HG03064 (cell line): ENCODE data around the gene CPN2.
A peak's percentile ranks its signal among the peaks of the same experiment; 100 is the strongest.

Source experiments
- ATAC-seq: cut with Tn5 transposase; IDR thresholded peaks from one replicate; pipeline ENCODE4 v1.9.1; 2021; ENCODE audit warnings: low read depth; ENCODE audit not compliant: unreplicated experiment

The CPN2 gene

DNA sequence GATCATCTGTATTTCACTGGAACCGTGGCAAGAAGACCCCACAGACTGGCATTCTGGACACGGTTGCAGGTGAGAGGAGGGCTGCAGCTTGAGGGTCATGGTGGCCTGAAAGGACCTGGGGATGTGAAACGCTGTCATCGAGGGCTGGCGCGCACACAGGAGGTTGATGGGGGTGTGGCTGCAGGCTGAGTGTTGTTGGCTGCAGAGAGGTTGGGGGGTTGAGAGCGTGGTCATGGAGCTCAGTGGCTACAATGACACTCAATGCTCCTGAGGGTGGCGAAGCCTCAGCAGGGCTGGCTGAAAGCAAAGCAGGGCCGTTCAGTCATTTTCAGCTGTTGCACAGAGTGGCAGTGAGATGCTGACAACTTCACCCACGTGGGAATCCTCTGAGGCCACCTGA is 21.0 kb downstream of the CPN2 start:
- ATAC-seq: no peak

DNA sequence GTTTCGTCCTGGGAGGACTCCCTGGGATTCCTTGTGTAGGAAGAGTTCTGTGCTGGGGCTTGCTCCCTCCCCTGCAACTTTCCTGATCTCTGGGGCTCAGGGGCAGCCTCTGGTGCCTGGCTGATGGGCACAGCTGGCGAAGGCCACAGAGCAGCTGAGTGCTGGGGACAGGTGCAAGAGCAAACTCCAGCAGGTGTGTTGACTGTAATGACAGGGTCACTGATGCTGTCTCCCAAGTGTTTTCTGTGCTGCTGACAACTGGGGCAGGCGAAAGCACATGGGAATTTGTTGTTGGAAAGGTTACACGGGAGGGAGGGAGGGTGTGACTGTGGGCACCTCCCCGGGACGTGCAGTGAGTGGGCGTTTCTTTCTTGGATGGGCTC is 21.6 kb downstream of the CPN2 start:
- no peak for ATAC-seq

DNA sequence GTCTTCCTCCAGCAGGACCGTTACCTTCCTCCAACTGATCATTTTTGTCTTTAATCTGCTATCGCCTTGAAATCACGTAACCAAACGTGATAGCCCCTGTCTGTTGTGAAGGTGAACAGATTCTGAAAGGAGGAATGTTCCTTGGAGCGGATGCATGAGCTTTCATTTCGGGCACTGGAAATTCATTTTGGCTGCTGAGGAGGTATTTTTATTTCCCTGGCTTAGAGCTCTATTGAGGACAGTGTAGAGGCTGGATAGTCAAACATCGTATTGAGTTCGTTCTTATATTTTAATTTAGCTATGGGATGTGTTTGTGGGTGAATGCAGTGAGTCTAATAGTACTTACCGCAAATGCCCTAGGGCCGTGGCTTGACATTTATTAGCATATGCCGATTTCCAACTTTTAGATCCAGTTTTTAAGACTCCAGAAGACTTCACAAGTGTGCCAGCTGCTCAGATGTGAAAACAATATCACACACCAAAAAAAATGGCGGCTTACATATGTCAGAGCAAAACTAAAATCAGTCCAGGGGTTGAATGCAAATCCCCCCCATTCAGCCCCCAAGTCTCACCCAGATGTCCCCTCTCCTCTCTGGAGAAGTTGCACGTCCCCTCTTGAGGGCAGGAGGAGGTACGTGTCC is 22.1 kb downstream of the CPN2 start:
- ATAC-seq: no peak

GRCh38 chr3:194328053-194328657 is 23.0 kb downstream of the CPN2 start:
- no peak for ATAC-seq

DNA sequence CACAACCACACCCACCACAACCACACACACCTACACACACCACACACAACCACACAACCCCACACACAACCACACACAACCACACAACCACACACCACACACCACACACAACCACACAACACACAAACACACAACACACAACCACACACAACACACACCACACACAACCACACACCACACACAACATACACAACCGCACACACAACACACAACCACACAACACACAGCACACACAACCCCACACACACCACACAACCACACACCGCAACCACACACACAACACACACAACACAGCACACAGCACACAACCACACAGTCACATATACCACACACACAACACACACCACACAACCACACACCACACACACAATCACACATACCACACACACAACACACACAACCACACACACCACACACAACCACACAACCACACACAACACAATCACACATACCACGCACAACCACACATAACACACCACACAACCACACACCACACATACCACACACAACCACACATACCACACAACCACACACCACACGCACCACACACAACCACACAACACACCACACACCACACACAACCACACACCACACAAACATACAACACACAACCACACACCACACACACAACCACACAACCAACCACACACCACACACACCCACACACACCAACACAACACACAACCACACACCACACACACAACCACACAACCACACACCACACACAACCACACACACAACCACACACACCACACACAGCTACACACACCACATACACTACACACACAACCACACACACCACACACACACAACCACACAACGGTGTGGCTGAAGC is 23.7 kb downstream of the CPN2 start:
- ATAC-seq: no peak

GRCh38 chr3:194326968-194327217 is 24.2 kb downstream of the CPN2 start:
- no peak for ATAC-seq

DNA sequence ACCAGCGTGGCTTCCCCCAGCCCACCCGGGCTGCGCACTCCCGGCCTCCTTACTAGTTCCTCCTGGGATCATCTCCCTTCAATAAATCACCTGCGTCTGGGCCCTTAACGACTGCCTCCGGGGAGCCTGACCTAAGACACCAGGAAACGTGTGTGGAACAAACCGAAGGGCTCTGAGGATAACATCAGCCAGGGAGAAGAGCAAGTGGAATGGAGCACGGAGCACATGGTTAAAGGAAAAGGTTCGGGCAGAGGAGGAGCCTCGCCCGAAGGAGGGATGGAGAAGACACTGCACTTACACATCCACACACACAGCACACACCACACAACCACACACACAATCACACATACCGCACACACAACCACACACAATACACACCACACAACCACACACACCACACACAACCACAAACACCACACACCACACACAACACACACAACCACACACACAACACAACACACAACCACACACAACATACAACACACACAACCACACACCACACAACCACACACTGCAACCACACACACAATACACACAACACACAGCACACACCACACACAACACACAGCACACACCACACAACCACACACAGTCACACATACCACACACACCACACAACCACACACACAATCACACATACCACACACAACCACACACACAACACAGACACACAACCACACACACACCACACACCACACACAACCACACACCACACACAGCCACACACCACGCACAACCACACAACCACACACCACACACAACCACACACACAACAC is 24.7 kb downstream of the CPN2 start:
- no peak for ATAC-seq

DNA sequence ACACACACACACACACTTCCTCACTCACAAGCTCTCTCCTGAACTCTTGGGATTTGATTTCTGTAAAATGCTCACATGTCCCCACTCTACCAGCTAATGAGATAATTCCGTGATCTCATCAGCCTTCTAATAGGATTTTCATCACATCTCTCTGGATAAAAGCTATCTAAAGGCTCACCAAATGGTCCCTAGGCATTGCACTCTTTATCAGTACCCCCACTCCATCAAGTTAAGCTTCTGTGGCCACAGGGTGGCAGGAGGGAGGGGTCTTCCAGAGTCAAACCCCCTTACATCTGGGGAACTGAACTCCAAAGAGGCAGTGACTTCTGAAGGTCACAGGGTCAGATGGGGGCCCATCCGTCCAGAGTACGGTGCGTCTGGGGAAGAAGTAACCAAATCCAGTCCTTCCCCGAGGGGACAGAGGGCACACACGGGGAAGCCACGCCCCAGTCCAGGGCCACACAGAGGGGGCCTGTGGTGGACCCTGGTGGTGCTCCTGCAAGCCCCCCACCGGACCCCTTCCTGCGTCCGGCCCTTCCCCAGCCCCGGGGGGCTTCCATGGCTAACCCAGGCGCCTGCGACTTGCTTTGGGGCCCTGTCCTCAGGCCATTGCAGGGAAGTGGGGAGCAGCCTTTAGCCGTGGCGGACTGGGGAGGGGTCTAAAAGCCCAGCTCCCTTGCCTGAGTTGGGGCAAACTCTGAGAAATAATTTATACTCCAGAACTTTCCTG is 25.5 kb downstream of the CPN2 start:
- ATAC-seq: no peak

GRCh38 chr3:194324823-194325327 is 26.3 kb downstream of the CPN2 start:
- no peak for ATAC-seq

DNA sequence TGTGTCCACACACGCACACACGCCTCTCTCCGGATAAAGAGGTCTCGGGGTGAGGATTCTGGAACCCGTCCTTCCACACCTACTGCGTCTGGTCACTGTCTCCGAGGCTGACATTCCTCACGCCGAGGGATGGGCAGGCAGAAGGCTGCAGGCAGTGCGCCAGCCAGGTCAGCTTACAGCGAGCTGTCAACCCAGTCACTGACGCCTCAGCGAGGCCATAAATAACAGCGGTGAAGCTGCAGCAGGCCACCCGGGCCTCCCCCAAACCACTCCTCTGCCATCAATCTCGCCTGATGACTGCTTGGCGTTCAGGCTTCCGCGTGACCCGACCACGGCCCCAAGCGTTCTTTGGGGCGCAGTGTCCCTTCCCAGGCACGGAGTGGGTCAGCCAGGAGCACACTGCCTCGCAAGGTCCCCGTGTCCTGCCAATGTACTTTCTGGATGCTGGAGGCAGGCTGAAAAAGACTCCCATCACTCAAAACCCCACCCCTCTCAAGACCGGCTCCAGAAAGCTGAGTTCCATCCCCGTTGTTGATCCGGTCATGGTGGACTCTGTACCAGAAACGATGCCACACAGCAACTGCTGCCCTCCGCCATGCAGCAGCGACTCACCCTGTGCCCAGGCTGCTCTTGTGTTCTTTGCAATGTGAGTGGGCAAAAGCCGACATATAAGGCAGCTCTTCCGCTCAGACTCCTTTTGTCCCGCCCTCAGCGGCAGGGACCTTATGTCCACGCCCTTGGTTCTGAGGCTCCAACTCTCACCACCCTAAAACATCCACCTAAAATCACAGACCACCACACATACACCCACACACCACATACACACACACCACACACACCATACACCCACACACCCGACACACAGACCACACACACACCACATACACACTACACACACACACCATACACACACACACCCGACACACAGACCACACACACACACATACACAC is 27.1 kb downstream of the CPN2 start:
- ATAC-seq: no peak

DNA sequence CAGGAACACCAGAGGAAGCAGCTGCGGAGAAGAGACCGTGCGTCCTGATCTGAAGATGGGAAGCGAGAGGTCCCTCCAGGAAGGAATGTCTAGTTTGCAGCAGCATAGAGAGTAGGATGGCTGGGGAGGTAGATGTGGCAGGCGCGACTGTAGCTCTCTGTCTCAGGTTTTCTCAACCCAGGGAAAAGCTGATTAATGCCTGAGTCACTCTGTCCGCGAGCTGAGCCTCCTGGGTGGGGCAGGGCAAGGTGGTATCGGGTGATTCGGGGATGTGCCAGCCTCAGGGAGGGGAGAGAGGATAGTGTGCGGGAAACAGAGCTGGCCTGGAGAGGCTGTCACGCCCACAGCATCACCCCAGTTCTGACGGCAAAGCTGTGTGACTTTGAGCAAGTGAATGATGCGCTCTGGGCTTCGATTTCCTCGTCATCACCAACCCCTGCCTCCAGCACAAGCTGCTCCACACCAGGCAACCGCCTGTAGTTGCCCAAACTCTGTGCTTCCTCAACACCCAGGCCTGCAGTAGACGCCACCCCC is 28.4 kb downstream of the CPN2 start:
- ATAC-seq: no peak

DNA sequence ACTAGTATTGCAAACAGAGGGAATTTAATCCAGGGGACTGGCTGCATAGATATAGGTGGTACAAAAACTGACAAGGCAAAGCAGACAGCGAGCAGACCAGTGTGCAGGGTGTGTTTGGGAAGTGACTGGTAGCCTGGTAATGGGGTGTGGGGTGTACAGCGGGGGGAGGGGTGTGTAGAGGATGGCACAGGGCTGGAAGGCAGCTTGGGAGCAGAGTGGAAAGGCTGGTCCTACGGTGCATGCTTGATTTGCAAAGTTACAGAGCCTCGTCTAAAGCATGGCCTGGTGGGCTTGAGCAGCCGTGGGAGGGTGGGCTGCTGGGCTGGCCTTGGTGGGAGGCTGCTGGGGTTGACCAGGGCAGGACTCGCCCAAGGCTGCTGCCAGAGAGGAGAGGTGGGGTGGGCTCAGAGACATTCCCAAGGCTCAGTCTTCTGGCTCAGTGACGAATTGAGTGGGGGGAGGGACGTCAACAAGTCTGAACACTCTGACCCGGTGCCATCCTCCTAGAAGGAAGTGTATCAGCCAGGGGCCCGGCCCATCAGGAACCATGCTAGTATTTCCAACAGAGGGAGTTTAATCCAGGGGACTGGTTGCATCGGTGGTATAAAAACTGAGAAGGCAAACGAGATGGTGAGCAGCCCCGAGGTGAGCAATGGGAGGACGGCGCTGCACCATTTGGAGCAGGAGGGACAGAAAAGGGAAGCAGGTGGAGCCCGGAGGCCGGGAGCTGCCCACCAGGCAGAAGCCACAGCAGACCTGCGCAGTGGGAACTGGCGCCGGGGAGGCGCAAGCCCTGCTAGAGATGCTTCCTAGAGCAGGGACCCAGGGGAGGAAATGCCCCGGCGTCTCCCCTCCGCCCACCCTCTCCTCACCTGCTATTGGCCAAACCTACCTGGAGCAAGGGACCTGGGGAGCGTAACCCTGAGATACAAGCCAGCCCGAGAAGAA is 29.2 kb downstream of the CPN2 start:
- ATAC-seq: no peak

GRCh38 chr3:194320744-194321243 is 30.3 kb downstream of the CPN2 start:
- ATAC-seq: no peak

DNA sequence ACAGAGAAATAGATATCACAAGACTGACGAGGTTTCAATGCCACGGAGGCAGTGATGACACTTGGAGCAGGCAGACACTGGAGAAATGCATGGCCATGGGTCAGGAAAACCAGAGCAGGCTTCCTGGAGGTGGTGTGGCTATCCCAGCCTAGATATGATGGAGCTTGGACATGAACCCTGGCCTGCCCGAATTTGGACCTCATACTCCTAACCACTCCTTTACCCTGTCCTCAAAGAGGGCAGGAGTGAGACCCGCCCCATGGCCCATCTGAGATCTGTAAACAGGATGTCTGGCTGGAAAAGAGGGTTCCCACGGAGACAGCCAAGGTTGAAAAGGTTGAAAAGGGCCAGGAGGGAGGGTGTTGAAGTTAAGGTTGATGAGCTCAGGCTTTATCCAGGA is 31.0 kb downstream of the CPN2 start:
- ATAC-seq: no peak

GRCh38 chr3:194318511-194319161 is 32.5 kb downstream of the CPN2 start:
- no peak for ATAC-seq

- no peak for ATAC-seq
Observed at GRCh38 chr3:194316918-194317317, 34.2 kb downstream of the CPN2 start.

DNA sequence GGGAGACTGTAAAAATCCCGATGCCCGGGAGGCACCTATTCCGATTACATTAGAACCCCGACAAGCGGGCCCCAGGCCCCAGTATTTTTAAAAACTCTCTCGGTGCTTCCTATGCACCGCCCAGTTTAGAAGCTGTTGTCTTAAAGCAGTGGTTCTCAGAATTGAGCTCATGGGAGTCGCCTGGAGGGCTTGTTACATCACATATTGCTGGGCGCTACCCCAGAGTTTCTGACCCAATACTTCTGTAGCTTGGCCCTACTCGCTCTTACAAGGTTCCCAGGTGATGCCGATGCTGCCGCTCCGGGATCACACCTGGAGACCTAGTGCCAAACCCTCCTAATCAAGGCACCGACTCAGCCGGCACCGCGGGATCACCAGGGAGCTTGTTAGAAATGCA is 35.2 kb downstream of the CPN2 start:
- peak; percentile 22 for ATAC-seq
